Gastrocnemius medialis (tissue), 4 donors: ENCODE measurements around the gene EVI5. TPM values are rescaled to one million over a fixed set of nuclear protein-coding genes. Genes with fewer than 3 reads are reported as not detected.

ENCODE experiments used
- ATAC-seq, 2 donors: fragments of 150-250 bp; one replicate each; pipeline ENCODE4 v1.9.1; 2016
- DNase-seq, 2 donors: peaks; one replicate each; pipeline ENCODE4 v3.0.0-alpha.2; 2019
- H3K27ac ChIP-seq, 4 donors: fragments of 200-600 bp; sonication (generic); 1 replicate in 1 of 4; 2 replicates in 3 of 4; pipeline ENCODE4 v1.5.1; 2016 to 2018; ENCODE audit warnings: mild to moderate bottlenecking in 2 of 4, moderate library complexity in 1 of 4
- H3K27me3 ChIP-seq, 3 donors: fragments of 200-600 bp; sonication (generic) in 2 of 3; 1 replicate in 1 of 3; 2 replicates in 2 of 3; pipeline versions ENCODE4 v1.5.1 to v1.6.0; 2016 to 2019; ENCODE audit warnings: mild to moderate bottlenecking in 1 of 3, moderate library complexity in 1 of 3
- H3K36me3 ChIP-seq, 2 donors: fragments of 200-600 bp; sonication (generic) in 1 of 2; one replicate each; pipeline ENCODE4 v1.5.1; 2017 to 2018
- H3K4me1 ChIP-seq, 2 donors: fragments of 200-600 bp; sonication (generic) in 1 of 2; one replicate each; pipeline ENCODE4 v1.5.1; 2016 to 2017; ENCODE audit warnings: mild to moderate bottlenecking in 2 of 2
- H3K4me3 ChIP-seq, 4 donors: fragments of 200-600 bp; sonication (generic) in 3 of 4; 1 replicate in 1 of 4; 2 replicates in 3 of 4; pipeline ENCODE4 v1.5.1; 2016 to 2019; ENCODE audit warnings: mild to moderate bottlenecking in 2 of 4
- H3K9me3 ChIP-seq, 3 donors: fragments of 200-600 bp; sonication (generic) in 2 of 3; 1 replicate in 1 of 3; 2 replicates in 2 of 3; pipeline ENCODE4 v1.5.1; 2016 to 2019
- CTCF ChIP-seq, 5 experiments: fragments of 450-650 bp in 3 of 5; fragments of 200-600 bp in 2 of 5; sonication (generic) in 2 of 5; IDR thresholded peaks in 4 of 5; conservative IDR thresholded peaks in 1 of 5; 1 replicate in 4 of 5; 2 replicates in 1 of 5; pipeline ENCODE4 v1.5.1; 2016 to 2019; ENCODE audit warnings: antibody characterized with exemption in 5 of 5, mild to moderate bottlenecking in 3 of 5, moderate library complexity in 3 of 5
- POLR2A ChIP-seq, 2 donors: fragments of 450-650 bp; IDR thresholded peaks; one replicate each; pipeline ENCODE4 v1.6.1; 2017; ENCODE audit warnings: antibody characterized with exemption in 2 of 2, mild to moderate bottlenecking in 2 of 2, moderate library complexity in 2 of 2
- in situ Hi-C, 4 donors: fragments of 200-750 bp; cut with MboI; loops; one replicate each; pipeline versions ENCODE4 v1.15.0 to v1.8.0; 2017; ENCODE audit warnings: low sequenced_read_pairs in 4 of 4
- intact Hi-C: fragments of 100-400 bp; cut with DNase I; formaldehyde crosslinking; loops from one replicate; pipeline ENCODE4 v1.15.1; 2023; ENCODE audit warnings: low total_unique reads
- total RNA-seq, 4 donors: library from RNA; depleted of rRNA; stranded (reverse); fragments of >200 nt; gene quantifications; one replicate each; pipeline versions ENCODE4 v1.1.0 to v1.2.3, GENCODE V29; 2016

EVI5 gene
- total RNA-seq, 4 donors from 2014 or later = 4.6 to 12.5 (median 8.2) TPM

- TF ChIP-seq POLR2A (IDR thresholded peaks at IDR 0.05) (no peak), CTCF (IDR thresholded peaks at IDR 0.05 in 4 of 5, conservative IDR thresholded peaks at IDR 0.05 in 1 of 5) (no peak)
- Histone ChIP-seq H3K9me3 (no peaks in the 10 kb centered on the region), H3K36me3 (no peaks in the 10 kb centered on the region), H3K27ac (no peak overlapping the region), H3K4me1 (peaks cover 0 to 11% of the 10 kb centered on the region in 2 donors), H3K4me3 (no peak overlapping the region), H3K27me3 (no peaks in the 10 kb centered on the region)
- intact Hi-C loops (no loop called here), in situ Hi-C loops (no loop called here)
- DNase-seq = no peak
- ATAC-seq = no peak
Measured at GRCh38 chr1:92762355-92762754, 22.6 kb downstream of the EVI5 start.

- in situ Hi-C loops (no loop called here), intact Hi-C loops (no loop called here)
- DNase-seq (no peak), ATAC-seq (no peak)
- H3K36me3 ChIP-seq = no peaks in the 10 kb centered on the region
- H3K4me3 ChIP-seq = no peak overlapping the region
- no peak for TF ChIP-seq CTCF (IDR thresholded peaks at IDR 0.05 in 4 of 5, conservative IDR thresholded peaks at IDR 0.05 in 1 of 5)
- TF ChIP-seq POLR2A (IDR thresholded peaks at IDR 0.05) = no peak
- H3K4me1 ChIP-seq = peaks cover 15 to 20% of the 10 kb centered on the region in 2 donors
- H3K9me3 ChIP-seq = no peaks in the 10 kb centered on the region
- H3K27me3 ChIP-seq = no peaks in the 10 kb centered on the region
- no peak overlapping the region for H3K27ac ChIP-seq
Measured at GRCh38 chr1:92759361-92759760, 25.5 kb downstream of the EVI5 start.

GRCh38 chr1:92756537-92756936 is 28.4 kb downstream of the EVI5 start:
- H3K27me3 ChIP-seq = no peaks in the 10 kb centered on the region
- ATAC-seq = no peak
- no peak overlapping the region for H3K27ac ChIP-seq
- H3K9me3 ChIP-seq = no peaks in the 10 kb centered on the region
- in situ Hi-C loops = no loop called here
- intact Hi-C loops = no loop called here
- no peak for DNase-seq
- TF ChIP-seq POLR2A (IDR thresholded peaks at IDR 0.05) (no peak), CTCF (IDR thresholded peaks at IDR 0.05 in 4 of 5, conservative IDR thresholded peaks at IDR 0.05 in 1 of 5) (no peak)
- H3K4me3 ChIP-seq = no peak overlapping the region
- peaks cover 10 to 15% of the 10 kb centered on the region in 2 donors for H3K4me1 ChIP-seq
- no peaks in the 10 kb centered on the region for H3K36me3 ChIP-seq

- TF ChIP-seq CTCF (IDR thresholded peaks at IDR 0.05 in 4 of 5, conservative IDR thresholded peaks at IDR 0.05 in 1 of 5) (no peak), POLR2A (IDR thresholded peaks at IDR 0.05) (no peak)
- Histone ChIP-seq H3K4me3 (no peak overlapping the region), H3K27me3 (no peaks in the 10 kb centered on the region), H3K27ac (peak overlapping the region in 2 of 4 donors; percentile 14 to 27), H3K4me1 (peaks cover 10 to 15% of the 10 kb centered on the region in 2 donors), H3K36me3 (no peaks in the 10 kb centered on the region), H3K9me3 (no peaks in the 10 kb centered on the region)
- no peak for DNase-seq
- peak in 1 of 2 donors; percentile 30 for ATAC-seq
- intact Hi-C loops (no loop called here), in situ Hi-C loops (no loop called here)
Measured at GRCh38 chr1:92755541-92756461, 29.1 kb downstream of the EVI5 start.
